HL-60/S4 treated with phorbol 12-myristate 13-acetate at 8.2 ng/mL for 4 days and 3 days (cell line): ENCODE data around the gene NLRP8.
"Not testable (repeated sequence)": the region's sequence is repeated elsewhere in the genome, so short reads cannot be mapped to it uniquely, and the experiment has no call there.

Source experiments
- in situ Hi-C: fragments of 300-500 bp; cut with MboI; formaldehyde crosslinking; loops from 2 replicates; pipeline ENCODE4 v1.15.0; 2022; ENCODE audit warnings: low sequenced_read_pairs

NLRP8 gene

DNA sequence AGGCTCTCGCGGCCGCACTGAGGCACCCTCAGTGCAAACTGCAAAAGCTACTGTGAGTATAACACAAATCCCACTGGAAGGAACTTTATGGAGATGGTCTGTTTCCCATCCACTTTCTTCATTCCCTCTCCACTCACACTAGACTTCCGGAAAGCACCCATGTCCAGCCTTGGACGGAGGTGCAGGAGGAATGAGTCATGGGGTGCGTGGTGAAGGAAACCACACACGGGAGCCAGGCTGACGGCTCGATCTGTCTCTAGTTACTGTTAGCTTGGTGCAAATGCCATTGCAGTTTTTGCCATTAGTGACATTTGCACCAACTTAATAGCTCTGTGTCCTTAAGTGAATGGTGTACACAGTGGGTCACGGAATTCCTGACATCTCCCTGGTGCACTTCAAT, 14.6 kb downstream of the NLRP8 start:
- in situ Hi-C loops = no loop called here

DNA sequence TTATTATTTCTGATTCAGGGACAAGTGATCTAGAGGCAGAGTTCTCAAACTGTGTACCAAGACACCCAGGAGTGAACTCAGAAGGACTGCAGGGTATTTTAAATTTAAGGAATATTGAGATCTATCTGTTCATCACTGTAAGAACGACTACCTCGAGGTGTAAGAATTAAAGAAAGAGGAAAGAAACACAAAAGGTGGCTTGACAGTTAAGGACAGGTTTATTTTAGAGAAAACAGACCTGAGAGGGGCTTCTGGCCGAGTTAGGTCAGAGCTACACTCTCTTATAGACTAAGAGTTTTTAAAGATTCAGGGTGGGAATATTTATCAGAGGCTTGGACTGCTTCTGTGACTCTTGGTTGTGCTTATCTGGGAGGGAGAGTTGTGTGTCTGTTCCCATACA, 26.4 kb downstream of the NLRP8 start:
- in situ Hi-C loops = no loop called here

DNA sequence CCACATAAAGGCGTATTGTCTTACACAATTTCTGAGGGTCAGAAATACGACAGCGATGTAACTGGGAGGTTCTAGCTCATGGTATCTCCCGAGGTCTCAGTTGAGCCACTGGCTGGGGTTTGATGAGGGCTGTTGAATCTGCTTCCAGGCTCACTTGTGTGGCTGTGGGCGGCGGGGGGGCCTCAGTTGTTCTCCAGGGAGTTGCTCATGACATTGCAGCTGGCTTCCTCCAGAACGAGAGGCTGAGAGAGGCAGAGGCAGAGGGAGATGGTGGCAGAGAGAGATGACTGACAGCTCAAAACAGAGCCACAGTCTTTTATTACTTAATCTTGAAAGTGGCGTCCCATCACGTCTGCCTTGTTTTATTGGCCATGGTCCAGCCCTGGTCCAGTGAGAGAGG, 32.8 kb downstream of the NLRP8 start:
- in situ Hi-C loops = no loop called here

DNA sequence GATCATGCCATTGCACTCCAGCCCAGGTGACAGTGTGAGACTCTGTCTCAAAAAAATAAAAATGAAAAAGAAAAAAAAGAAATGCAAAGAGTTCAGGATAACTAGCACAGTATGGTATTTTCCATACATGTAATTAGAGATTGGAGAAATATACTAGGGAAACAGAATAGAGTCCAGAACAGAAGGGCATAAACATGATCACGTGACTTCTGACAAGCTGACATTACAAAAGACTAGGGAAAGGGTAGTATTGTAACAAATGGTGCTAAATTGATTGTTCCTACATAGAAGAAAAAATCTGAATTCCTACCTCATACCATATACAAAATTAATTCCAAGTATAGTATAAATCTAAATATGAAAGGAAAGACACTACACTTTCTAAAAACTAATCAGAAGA, 37.6 kb downstream of the NLRP8 start:
- in situ Hi-C loops = no loop called here

DNA sequence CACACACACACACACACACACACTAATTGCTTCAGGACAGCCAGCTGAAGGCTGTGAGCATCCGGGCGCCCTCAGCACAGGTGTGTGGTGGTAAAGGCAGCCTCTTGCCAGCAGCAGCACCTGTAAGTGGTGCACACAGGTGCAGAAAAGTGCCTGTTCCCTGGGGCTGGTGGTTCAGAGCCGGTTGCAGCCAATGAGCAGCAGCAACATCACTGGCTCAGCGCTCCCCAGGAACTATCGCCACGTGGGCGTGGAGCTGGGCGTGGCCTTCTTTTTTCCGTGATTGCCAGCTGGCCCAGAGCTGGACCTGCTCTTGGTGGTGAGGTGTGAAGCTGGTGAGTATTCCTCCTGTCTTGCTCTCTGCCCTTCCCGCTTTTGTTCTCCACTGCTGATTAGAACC, 38.9 kb downstream of the NLRP8 start, which contains the start of gene NLRP5:
Gene NLRP5 (plus strand): TSS at position 289 of the 400 bp plus-strand sequence.
- in situ Hi-C loops = no loop called here

DNA sequence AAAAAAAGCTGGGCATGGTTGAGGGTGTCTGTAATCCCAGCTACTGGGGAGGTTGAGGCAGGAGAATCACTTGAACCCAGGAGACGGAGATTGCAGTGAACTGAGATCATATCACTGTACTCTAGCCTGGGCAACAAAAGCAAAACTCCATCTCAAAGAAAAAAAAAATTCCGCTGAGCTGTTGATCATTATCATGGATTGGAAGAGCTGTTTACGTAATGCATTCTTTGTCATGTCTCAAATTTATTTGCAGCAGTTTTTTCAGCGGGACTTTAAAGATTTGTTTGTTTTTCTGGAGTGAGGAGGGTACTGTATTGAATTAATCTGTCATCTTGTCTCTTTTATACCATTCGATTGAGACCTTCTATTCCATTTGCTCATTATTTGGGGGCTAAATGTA, 43.2 kb downstream of the NLRP8 start:
- in situ Hi-C loops = no loop called here

DNA sequence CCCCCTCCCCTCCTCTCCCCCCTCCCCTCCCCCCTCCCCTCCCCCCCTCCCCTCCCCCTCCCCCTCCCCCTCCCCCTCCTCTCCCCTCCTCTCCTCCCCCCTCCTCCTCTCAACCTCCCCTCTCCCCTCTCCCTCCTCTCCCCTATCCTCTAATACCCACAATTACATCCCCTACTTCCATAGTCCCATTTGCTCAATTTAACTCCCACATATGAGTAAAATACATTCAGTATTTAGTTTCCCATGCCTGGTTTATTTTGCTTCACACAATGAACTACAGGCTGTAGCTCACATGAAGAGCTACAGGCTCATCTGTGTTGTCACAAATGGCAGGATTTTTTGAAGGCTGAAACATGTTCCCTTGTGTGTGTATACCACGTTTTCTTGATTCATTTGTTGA, 45.9 kb downstream of the NLRP8 start:
- in situ Hi-C loops = no loop called here

DNA sequence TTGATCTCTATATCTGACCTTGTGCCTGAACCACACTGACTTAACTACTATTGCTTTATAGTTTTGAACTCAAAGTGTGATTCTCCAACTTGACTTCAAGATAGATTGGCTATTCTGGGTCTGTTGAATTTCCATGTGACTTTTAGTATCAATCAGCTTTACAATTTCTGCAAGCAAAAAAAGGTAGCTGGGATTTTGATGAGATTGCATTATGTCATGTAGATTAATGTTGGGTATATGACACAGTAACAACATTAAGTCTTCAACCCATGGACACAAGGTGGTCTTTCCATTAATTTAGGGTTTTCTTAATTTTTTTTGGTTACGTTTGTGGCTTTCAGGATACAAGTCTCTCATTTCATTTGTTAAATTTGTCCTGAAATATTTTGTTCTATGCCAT, 67.1 kb downstream of the NLRP8 start:
- in situ Hi-C loops = no loop called here

DNA sequence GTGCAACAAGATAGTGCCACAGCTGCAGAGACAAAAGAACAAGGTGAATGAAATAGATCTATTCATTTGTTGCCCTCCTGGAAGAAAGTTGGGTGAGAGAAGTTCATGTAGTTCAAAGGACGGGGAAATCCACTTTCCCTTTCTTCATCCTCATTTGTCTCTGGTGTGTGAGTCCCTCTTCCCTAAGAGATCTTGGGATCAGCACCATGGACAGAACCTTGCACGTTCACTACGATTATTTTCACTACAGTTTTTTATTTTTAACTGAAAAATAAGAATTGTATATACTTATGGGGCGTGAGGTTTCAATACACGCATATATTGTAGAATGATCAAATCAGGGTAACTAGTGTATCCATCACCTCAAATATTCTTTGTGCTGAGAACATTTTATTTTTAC, 68.1 kb downstream of the NLRP8 start:
- in situ Hi-C loops = no loop called here

DNA sequence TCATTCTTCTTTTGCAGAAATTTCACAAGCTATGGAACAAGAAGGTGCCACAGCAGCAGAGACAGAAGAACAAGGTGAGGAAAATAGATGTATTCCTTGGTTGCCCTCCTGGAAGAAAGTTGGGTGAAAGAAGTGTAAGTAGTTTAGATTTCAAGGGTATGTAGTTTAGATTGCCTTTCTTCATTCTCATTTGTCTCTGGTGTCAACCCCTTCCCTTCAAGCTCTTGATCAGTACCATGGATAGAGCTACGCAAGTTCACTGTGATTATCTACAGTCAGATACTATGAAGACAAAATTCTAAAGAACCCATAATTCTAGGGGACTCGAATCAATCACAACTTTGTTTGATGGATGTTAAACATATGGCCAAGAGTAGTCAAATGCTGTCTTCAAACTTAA, 71.7 kb downstream of the NLRP8 start:
- in situ Hi-C loops = not testable (repeated sequence)

DNA sequence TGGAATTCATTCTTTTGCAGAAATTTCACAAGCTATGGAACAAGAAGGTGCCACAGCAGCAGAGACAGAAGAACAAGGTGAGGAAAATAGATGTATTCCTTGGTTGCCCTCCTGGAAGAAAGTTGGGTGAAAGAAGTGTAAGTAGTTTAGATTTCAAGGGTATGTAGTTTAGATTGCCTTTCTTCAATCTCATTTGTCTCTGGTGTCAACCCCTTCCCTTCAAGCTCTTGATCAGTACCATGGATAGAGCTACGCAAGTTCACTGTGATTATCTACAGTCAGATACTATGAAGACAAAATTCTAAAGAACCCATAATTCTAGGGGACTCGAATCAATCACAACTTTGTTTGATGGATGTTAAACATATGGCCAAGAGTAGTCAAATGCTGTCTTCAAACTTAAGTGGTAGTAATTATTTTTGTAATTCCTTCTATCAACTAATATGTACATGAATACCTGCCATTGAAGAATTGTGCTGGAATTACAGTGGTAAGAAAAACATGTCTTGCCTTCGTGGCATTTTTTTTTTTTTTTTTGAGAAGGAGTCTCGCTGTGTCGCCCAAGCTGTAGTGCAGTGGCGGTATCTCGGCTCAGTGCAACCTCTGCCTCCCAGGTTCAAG, 72.8 kb downstream of the NLRP8 start:
- in situ Hi-C loops = not testable (repeated sequence)

DNA sequence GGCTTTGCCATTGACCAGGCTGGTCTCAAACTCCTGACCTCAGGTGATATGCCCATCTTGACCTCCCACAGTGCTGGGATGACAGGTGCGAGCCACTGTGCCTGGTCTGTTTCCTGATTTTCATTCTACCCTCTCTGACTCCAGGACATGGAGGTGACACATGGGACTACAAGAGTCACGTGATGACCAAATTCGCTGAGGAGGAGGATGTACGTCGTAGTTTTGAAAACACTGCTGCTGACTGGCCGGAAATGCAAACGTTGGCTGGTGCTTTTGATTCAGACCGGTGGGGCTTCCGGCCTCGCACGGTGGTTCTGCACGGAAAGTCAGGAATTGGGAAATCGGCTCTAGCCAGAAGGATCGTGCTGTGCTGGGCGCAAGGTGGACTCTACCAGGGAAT, 79.1 kb downstream of the NLRP8 start:
- in situ Hi-C loops = no loop called here
